ENCODE measurements around the gene NFS1.
A peak's percentile ranks its signal among the peaks of the same experiment; 100 is the strongest.

NFS1 gene

GRCh38 chr20:35669221-35669620, 29.9 kb downstream of the NFS1 start:
- Histone ChIP-seq H3K4me3 (ENCODE audit: low read length) (no peak overlapping the region), H3K79me2 (ENCODE audit: low read length) (peaks cover 10% of the 10 kb centered on the region)
- no peak for TF ChIP-seq EZH2phosphoT487 (IDR thresholded peaks at IDR 0.05; ENCODE audit: low read depth)
- no peak for TF ChIP-seq CTCF (IDR thresholded peaks at IDR 0.05; ENCODE audit: low read depth, low read length)

GRCh38 chr20:35665949-35666288, 33.2 kb downstream of the NFS1 start:
- Histone ChIP-seq H3K79me2 (ENCODE audit: low read length) (peaks cover 43% of the 10 kb centered on the region), H3K9ac (ENCODE audit: low read length) (no peak overlapping the region), H3K4me1 (ENCODE audit: low read length) (peaks cover 26% of the 10 kb centered on the region), H3K9me3 (ENCODE audit: insufficient read depth, low read length) (no peaks in the 10 kb centered on the region), H3K27ac (ENCODE audit: low read length) (no peak overlapping the region), H2AFZ (ENCODE audit: low read depth, low read length) (no peak overlapping the region), H4K20me1 (ENCODE audit: insufficient read depth, low read length) (peaks cover 32% of the 10 kb centered on the region), H3K4me3 (ENCODE audit: low read length) (no peak overlapping the region), H3K4me2 (ENCODE audit: low read length) (no peak overlapping the region), H3K27me3 (ENCODE audit: low read depth, low read length) (no peaks in the 10 kb centered on the region), H3K36me3 (replicated peaks; ENCODE audit: low read depth, low read length) (peaks cover 30% of the 10 kb centered on the region)
- TF ChIP-seq CTCF (IDR thresholded peaks at IDR 0.05; ENCODE audit: low read depth, low read length): no peak
- no peak for TF ChIP-seq EZH2phosphoT487 (IDR thresholded peaks at IDR 0.05; ENCODE audit: low read depth)

More at GRCh38 chr20:35669221-35669620, 29.9 kb downstream of the NFS1 start:
- Histone ChIP-seq H3K27me3 (ENCODE audit: low read depth, low read length) (no peaks in the 10 kb centered on the region), H3K9ac (ENCODE audit: low read length) (no peak overlapping the region), H3K9me3 (ENCODE audit: insufficient read depth, low read length) (no peaks in the 10 kb centered on the region), H2AFZ (ENCODE audit: low read depth, low read length) (no peak overlapping the region), H3K36me3 (replicated peaks; ENCODE audit: low read depth, low read length) (peaks cover 39% of the 10 kb centered on the region), H3K27ac (ENCODE audit: low read length) (no peak overlapping the region), H3K4me2 (ENCODE audit: low read length) (no peak overlapping the region), H3K4me1 (ENCODE audit: low read length) (no peaks in the 10 kb centered on the region), H4K20me1 (ENCODE audit: insufficient read depth, low read length) (no peaks in the 10 kb centered on the region)

- peaks cover 23% of the 10 kb centered on the region for H3K36me3 ChIP-seq (replicated peaks; ENCODE audit: low read depth, low read length)
- TF ChIP-seq EZH2phosphoT487 (IDR thresholded peaks at IDR 0.05; ENCODE audit: low read depth) (no peak), CTCF (IDR thresholded peaks at IDR 0.05; ENCODE audit: low read depth, low read length) (no peak)
- H3K79me2 ChIP-seq (ENCODE audit: low read length): peaks cover 56% of the 10 kb centered on the region
- H3K27me3 ChIP-seq (ENCODE audit: low read depth, low read length): no peaks in the 10 kb centered on the region
- H4K20me1 ChIP-seq (ENCODE audit: insufficient read depth, low read length): peaks cover 45% of the 10 kb centered on the region
- peaks cover 28% of the 10 kb centered on the region for H3K4me1 ChIP-seq (ENCODE audit: low read length)
- H3K9me3 ChIP-seq (ENCODE audit: insufficient read depth, low read length): no peaks in the 10 kb centered on the region
- peak within 1 kb of the TSS; percentile 92 for H3K4me2 ChIP-seq (ENCODE audit: low read length)
- H3K27ac ChIP-seq (ENCODE audit: low read length): peak within 1 kb of the TSS; percentile 74
- peak within 1 kb of the TSS; percentile 88 for H2AFZ ChIP-seq (ENCODE audit: low read depth, low read length)
- H3K9ac ChIP-seq (ENCODE audit: low read length): peak within 1 kb of the TSS; percentile 98
- peak within 1 kb of the TSS; percentile 86 for H3K4me3 ChIP-seq (ENCODE audit: low read length)
These were observed 34.5 kb downstream of the NFS1 start, which contains the start of the genes CPNE1 and RBM12 for GRCh38 chr20:35664466-35665206. Gene CPNE1 (minus strand): TSS chr20:35664900. CDS start chr20:35632923, 31,977 bp downstream. Gene RBM12 (minus strand): TSS chr20:35664900. CDS start chr20:35655322, 9,578 bp downstream.

GRCh38 chr20:35663516-35664465, 35.4 kb downstream of the NFS1 start:
- Histone ChIP-seq H3K36me3 (replicated peaks; ENCODE audit: low read depth, low read length) (peaks cover 16% of the 10 kb centered on the region), H3K4me1 (ENCODE audit: low read length) (peaks cover 28% of the 10 kb centered on the region), H3K27ac (ENCODE audit: low read length) (peak overlapping the region; percentile 74), H4K20me1 (ENCODE audit: insufficient read depth, low read length) (peaks cover 52% of the 10 kb centered on the region), H3K4me3 (ENCODE audit: low read length) (peak overlapping the region; percentile 86), H3K9me3 (ENCODE audit: insufficient read depth, low read length) (no peaks in the 10 kb centered on the region), H3K9ac (ENCODE audit: low read length) (peak overlapping the region; percentile 98), H3K27me3 (ENCODE audit: low read depth, low read length) (no peaks in the 10 kb centered on the region), H3K79me2 (ENCODE audit: low read length) (peaks cover 64% of the 10 kb centered on the region), H2AFZ (ENCODE audit: low read depth, low read length) (no peak overlapping the region; the same call in 1 of the 2 replicates), H3K4me2 (ENCODE audit: low read length) (peak overlapping the region; percentile 92)
- no peak for TF ChIP-seq CTCF (IDR thresholded peaks at IDR 0.05; ENCODE audit: low read depth, low read length)
- TF ChIP-seq EZH2phosphoT487 (IDR thresholded peaks at IDR 0.05; ENCODE audit: low read depth): no peak
